Measurements from ENCODE around the gene FSD2.

FSD2 gene

DNA sequence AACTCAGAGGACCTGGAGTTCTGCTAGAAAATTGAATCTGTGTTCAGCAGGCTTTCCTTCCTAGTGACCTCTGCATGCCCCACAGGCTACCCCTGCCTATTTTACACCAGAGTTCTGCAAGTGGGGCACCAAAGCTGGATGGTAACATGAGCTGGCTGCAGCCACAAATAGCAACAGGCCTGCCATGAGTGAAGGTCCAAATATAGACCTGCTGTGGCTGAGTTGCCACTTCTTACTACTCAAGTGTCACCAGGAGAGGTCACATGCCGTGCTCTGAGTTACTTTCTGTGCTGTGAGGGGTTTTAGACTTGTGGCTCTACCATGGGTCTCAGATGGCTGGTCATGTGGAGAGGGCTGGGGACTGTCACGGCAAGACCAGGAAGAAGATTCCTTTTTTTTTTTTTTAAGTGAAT is at the start of gene FSD2:
Gene FSD2, minus strand, starts transcription at position 76 of the 413 bp plus-strand sequence. CDS start 18,679 bp downstream, outside the sequence.
- DNase-seq = no peak

GRCh38 chr15:82854554-82854953 is 48.7 kb upstream of the FSD2 start:
- no peak for DNase-seq

- DNase-seq = no peak
These were observed 47.2 kb upstream of the FSD2 start for GRCh38 chr15:82852941-82853561.

GRCh38 chr15:82851981-82852511 is 46.2 kb upstream of the FSD2 start:
- DNase-seq = no peak

DNA sequence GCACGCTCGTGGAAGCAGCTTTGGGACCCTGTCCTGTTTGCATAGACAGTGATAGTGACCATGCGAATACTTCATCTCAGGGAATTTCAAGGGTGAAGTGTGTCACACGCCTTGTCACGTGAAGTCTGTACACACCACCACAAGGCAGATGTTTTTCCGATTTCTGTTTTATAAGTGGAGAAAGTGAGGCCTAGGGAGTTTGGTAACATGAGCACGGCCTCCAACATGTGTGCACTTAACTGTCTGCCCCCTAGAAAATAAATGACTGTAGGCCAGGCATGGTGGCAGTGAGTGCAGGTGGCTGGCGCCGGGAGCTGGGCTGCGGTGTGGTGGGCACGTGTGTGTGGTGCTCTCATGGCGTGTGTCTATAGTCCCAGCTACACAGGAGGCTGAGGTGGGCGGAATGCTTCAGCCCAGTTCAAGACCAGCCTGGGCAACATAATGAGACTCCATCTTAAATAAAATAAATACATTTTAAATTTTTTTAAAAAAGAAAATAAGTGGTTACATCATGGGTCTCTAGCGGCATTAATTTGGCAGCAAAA is 45.5 kb upstream of the FSD2 start:
- DNase-seq = no peak

DNA sequence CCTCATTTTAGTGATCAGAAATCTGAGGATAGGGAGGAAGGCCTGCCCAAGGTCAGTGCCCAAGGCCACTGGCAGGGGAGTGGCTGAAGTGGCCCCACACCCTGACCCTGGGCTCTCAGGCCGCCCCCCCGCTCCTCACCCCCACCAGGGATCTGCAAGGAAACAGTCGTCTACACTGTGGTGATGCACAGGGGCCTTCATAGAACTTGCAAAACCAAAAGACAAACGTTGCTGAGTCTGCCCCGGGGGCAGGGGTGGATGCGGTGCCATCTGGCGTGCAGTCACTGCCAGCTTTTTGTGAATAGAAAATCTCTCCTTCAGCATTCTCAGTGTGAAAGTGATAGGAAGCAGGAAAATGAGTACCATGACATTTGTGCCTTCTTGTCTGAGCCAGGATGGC is 44.9 kb upstream of the FSD2 start:
- DNase-seq = no peak

- peak; percentile 83 for DNase-seq
These were observed 44.0 kb upstream of the FSD2 start for GRCh38 chr15:82849556-82850512.

DNA sequence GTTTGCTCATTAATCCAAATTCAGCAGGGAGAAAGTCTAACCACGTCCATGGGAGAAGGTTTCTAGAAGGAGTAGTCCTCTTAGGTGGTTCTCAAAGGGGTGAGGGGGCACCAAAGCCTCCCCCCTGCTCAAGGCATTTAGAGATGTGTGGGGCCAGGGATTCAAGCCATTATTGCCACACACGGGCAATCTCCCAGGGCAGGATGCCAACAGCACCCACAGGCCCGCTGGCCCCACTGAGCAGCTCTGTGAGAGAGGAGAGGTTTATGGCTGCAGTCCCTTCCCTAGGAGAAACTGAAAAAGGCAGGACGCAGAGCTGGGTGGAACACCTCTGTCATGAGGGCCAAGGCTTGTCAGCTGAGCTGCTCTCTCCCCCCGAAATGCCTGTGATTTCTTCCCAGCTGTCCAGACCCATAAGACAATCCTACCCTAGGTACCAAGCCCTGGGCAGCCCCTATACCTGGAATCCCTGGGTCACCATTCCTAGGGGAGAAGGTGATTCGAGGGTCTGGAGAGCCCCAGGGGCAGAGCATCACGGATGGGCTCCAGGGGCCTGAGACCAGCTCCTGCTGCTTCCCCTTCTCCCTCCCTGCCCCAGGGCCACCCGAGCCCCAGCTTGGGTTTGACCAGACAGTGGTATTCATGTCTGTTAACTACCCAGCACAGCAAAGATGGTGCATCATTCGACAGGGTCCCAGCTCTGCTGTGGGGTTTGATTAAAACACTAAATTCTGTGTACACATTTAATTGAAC is 42.5 kb upstream of the FSD2 start:
- no peak for DNase-seq

DNA sequence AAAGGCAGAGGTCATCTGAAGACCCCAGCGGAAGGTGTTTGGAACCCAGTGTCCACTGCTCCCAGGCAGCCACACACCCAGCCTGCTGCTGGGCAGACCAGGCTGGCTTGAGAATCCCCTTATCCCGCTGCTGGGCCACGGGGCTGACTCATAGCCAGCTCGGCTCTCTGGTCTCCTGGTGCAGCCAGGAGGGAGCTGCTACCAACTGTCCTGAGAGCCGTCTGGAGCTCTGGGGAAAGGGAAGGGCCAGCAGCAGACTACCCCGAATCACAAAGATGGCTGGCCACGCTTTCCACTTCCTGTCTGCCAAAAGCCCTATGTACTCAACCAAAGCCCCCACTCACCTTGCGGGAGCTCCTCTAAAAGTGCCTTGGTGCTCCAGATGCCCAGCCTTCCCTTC is 41.8 kb upstream of the FSD2 start:
- DNase-seq = no peak

- DNase-seq = no peak
These were observed 40.8 kb upstream of the FSD2 start for GRCh38 chr15:82846621-82847020.

- DNase-seq = no peak
These were observed 39.8 kb upstream of the FSD2 start for GRCh38 chr15:82845686-82846085.

- DNase-seq = no peak
These were observed 37.7 kb upstream of the FSD2 start for GRCh38 chr15:82843566-82843965.

- DNase-seq = no peak
These were observed 34.3 kb upstream of the FSD2 start for GRCh38 chr15:82840166-82840565.

DNA sequence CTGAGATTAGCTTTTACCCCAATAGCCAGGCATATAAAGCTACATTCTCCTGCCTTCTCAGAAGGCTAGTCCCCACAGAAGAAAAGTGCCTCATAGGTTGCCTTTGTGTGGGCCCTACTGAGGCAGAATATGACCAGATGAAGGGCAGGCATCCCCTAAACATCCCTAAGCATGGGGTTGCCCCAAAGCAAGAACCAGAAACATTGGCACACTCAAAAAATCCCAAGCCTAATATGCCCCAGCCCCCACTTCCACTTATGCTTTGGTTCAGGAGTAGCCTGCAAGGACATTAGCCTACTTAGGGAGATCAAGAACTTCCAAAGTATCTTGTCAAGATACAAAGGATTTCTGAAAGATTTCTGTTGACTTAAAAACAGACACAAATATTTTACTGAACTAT is 33.3 kb upstream of the FSD2 start:
- no peak for DNase-seq

DNA sequence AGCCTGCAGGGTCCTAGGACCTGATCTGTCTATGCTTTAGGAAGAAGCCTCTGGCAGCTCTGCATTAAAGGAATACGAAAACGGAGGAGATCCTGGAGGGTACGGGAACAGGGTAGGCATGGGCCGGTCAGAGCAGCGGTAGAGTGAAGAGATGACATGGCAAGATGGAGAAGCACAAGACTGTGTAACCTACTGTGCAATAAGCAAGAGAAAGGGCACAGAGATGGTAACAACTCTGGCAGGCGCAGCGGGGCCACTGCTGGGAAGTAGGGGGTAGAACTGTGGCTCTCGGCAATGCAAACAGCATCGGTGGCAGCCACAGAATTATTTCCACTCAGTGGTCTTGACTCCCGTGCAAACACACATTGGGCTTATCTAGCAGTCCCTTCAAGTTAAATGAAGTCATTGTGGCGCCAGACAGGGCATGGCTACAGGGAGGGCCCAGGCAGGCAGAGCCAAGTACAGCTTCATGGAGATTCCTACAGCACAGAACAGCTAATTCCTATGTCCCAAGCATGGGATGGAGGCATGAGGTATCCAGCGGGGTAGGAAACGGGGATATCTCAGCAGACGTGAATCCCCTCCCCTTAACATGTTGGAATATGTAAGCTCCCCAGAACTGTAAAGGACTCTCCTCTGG is 32.3 kb upstream of the FSD2 start:
- DNase-seq = no peak

DNA sequence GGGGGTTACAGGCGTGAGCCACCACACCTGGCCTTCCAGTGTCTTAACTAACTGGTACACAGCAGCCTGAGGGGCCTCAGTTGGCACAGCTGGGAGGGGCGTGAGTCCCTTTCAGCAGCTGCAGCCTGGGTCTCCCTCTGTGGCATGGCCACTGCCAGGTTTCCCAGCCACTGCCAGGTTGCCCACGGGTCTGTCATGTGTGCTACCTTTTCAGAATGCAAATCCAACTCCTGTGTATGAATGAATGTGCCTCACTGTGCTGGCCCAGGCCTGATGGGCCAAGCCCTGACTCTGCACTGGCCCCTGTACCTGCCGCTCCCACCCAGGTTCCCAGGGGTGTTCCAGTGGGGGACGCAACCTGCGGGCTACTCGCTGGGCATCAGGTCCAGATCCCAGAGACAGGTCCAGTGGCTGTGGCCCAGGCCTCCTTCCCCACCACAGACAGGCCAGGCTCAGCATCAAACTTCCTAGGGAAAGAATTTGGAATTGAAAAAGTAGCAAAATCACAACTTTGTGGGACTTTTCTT is 29.6 kb upstream of the FSD2 start:
- no peak for DNase-seq

DNA sequence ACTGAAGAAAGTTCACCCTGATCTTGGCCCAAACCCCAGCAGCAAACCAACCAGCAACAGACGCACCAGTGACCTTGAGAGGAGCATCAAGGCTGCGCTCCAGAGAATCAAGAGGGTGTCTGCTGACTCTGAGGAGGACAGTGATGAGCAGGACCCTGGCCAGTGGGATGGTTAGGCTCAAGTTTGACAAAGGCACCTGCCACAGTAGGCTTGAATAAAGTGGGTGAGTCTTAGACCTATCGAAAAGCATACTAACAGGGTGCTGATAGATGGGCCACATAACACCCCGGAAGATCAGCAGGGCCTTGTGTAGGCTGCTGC is 27.5 kb upstream of the FSD2 start:
- no peak for DNase-seq

DNA sequence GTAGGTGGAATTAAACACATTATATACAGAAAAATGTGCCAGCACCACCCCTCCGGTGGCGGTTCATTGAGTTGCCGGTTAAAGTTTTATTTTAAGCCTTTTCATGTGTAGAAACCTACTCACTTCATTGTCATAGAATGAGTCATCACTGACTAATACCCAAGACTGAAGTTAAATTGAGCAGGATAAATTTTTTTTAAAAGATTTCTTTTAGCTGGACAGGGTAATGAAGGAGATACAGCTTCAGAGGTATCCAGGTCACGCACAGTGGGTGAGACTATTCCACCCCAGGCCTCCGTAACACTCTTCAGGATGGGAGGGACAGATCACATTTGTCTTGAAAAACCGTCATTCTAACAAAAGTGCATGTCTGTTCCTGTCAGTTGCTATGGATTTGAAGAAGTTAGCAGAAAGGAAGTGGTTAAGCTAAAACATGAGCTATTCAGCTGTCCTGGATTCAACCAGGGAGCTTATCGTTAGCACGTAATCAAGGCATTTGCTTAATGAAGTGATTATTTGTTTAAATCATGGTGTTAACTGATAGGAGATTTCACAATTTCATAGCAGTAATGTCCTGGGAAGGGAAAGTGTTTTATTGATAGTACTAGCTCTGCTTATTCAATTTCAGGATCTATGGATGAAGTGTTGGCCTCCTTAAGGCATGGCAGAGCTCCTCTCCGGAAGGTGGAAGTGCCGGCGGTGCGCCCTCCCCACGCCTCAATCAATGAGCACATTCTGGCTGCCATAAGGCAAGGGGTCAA is 26.9 kb upstream of the FSD2 start:
- peak; percentile 91 for DNase-seq

DNA sequence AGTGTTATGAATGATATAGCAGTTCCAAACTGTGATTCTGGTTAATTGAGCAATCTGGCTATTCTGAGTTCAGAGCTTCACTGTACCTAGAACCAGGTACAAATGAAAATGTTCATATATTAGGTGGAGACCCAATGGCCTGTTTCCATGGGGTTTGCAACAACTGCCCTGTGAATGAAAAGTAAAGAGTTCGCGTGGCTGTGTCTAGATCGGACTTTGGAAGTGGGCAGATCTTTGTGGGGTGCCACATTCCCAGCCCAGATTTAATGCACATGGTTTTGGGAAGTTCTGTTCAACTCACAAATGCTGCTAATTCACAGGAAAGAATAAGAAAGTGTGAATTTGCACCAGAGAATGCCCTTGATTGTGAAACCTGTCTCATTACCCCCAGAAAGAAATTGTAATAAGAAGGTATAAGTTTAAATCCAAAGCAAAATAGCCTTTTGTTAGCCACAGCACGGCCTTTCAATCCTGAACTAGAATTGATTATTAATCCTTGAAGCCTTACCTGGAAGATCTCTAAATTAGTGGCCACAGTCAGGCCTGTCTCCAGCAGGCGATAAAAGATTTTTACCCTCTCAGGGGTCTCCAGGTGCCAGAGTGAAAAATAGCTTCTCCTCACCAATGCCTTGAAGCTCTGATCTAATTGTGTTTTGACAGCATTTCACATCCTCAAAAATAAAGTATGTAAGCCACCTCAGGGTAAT is 26.2 kb upstream of the FSD2 start:
- DNase-seq = no peak

- no peak for DNase-seq
These were observed 24.7 kb upstream of the FSD2 start for GRCh38 chr15:82830427-82831173.

Data from HCEC 1CT (cell line).